Mononuclear cell (primary cell): Measurements from ENCODE around the gene CDK3. TPM values are rescaled to one million over a fixed set of nuclear protein-coding genes. Genes with fewer than 3 reads are reported as not detected.
"Not testable (repeated sequence)": the region's sequence is repeated elsewhere in the genome, so short reads cannot be mapped to it uniquely, and the experiment has no call there.

ENCODE experiments used
- H3K27me3 ChIP-seq: 2 replicates; pipeline ENCODE4 v1.6.0; 2011; ENCODE audit warnings: low read length, control low read depth; ENCODE audit not compliant: insufficient read depth
- H3K4me1 ChIP-seq: 2 replicates; pipeline ENCODE4 v1.5.1; 2011; ENCODE audit warnings: mild to moderate bottlenecking, low read length, control low read depth; ENCODE audit not compliant: insufficient read depth
- H3K4me3 ChIP-seq: 2 replicates; pipeline ENCODE4 v1.5.1; 2011; ENCODE audit warnings: mild to moderate bottlenecking, low read length, moderate library complexity
- H3K9me3 ChIP-seq: 2 replicates; pipeline ENCODE4 v1.5.1; 2011; ENCODE audit warnings: low read depth, mild to moderate bottlenecking, control low read depth, low read length
- total RNA-seq: library from RNA; depleted of rRNA; stranded (reverse); fragments of >200 nt; gene quantifications from one replicate; pipeline ENCODE4 v1.2.3, GENCODE V29; 2012

CDK3 gene
- total RNA-seq, 1 donor: 1.8 TPM

DNA sequence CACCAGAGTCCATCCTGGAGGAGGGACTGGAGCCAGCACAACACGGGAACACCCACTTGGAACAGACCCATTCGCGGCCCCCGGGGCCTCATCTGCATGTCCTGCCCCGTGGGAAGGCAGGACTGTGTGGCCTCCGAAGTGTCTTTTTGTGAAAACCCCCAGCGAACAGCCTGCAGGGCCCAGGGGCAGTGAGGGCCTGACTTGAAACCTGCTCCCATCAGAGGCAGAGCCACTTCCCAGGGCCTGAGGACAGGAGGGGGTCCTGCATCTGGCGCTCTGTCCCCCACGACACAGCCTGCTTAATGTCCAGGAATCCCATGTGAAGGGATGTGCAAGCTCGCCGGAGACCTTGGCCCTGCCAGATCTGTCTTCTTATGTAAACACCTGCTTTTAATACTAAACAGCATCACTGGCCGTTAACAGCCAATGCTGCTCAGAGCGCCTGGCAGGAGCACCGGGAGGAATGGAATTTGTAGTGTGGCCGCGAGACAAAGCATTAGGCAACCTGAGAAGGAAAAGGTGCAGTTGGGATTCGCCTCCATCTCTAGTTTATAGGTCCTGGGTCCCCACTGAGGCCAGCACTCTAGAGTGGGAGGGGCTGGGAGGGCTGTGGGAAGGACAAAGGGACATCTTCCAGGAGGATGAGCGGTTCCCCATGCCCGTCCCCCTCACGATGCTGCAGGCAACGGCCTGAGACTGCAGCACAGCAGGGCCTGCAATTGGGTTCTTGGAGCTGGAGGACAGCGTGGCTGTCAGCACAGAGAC, 36.0 kb downstream of the CDK3 start:
- no peak overlapping the region for H3K4me3 ChIP-seq
- H3K4me1 ChIP-seq: no peaks in the 10 kb centered on the region
- no peaks in the 10 kb centered on the region for H3K9me3 ChIP-seq
- H3K27me3 ChIP-seq: no peaks in the 10 kb centered on the region

DNA sequence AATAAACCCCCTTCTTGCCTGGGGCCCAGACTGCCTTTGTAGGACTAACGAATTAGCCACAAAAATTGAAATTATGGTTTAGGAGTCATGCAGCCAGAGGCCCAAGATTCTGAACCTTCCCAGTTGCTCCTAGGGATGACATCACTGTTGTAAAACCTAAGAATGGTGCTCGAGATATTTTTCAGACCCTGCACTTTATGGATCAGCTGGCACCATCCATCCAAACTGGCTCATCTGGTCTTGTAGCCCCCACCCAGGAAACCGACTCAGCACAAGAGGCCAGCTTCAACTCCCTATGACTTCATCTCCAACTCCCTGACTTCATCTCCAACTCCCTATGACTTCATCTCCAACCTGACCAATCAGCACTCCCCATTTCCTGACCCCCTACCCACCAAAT, 37.4 kb downstream of the CDK3 start:
- H3K4me1 ChIP-seq: no peaks in the 10 kb centered on the region
- H3K4me3 ChIP-seq: no peak overlapping the region
- H3K9me3 ChIP-seq: no peaks in the 10 kb centered on the region
- no peaks in the 10 kb centered on the region for H3K27me3 ChIP-seq

DNA sequence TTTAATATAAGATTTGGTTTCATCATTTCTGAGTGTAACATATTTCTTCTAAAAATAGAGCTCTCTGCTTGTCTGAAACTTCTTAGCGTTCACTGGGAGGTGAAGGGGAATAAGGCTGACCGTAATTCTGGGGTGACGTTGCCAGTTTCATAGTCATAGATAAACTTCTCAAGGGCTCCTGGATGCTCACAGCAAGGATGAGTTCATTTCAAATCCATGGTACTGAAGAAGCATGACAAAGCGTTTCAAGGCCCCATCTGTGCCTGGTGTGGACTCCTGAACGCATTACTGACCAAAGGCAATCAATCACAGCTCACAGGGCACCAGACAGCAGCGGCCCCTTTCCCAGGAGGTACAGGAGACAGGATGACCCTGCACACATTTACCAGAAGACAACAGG, 38.5 kb downstream of the CDK3 start:
- no peaks in the 10 kb centered on the region for H3K4me1 ChIP-seq
- no peaks in the 10 kb centered on the region for H3K9me3 ChIP-seq
- H3K4me3 ChIP-seq: no peak overlapping the region
- H3K27me3 ChIP-seq: no peaks in the 10 kb centered on the region

DNA sequence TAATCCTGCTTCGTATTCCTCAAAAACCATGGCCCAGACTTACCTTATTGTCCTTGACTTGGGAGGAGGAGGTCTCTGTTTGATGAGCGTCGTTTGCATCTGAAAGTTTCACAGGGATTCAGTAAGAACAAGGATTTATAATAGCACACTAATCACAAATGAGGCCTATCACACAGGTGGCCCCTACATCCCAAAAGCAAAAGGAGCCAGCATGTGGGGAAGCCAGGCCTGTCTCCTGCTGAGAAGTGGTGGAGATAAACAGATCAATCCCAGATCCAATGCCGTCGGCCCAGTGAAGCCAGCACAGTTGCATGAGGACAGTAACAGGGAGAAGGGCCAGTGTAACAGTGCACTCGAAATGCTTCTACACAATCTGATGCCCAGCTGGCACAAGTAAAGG, 39.7 kb downstream of the CDK3 start:
- Histone ChIP-seq H3K4me1 (no peaks in the 10 kb centered on the region), H3K4me3 (no peak overlapping the region), H3K27me3 (no peaks in the 10 kb centered on the region), H3K9me3 (no peaks in the 10 kb centered on the region)

DNA sequence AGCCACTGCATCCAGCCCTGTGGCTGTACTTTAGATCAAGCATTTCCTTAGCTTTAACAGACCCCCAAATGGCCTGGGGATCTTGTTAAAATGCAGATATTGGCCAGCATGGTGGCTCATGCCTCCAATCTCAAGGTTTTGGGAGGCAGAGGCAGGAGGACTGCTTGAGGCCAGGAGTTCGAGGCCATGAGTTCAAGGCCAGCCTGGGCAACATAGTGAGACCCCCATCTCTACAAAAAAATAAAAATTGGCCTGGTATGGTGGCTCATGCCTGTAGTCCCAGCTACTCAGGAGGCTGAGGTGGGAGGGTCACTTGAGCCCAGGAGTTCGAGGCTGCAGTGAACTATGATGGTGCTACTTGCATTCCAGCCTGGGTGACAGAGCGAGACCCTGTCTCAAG, 42.2 kb downstream of the CDK3 start:
- not testable (repeated sequence) for H3K4me1 ChIP-seq, H3K27me3 ChIP-seq, H3K9me3 ChIP-seq, H3K4me3 ChIP-seq

DNA sequence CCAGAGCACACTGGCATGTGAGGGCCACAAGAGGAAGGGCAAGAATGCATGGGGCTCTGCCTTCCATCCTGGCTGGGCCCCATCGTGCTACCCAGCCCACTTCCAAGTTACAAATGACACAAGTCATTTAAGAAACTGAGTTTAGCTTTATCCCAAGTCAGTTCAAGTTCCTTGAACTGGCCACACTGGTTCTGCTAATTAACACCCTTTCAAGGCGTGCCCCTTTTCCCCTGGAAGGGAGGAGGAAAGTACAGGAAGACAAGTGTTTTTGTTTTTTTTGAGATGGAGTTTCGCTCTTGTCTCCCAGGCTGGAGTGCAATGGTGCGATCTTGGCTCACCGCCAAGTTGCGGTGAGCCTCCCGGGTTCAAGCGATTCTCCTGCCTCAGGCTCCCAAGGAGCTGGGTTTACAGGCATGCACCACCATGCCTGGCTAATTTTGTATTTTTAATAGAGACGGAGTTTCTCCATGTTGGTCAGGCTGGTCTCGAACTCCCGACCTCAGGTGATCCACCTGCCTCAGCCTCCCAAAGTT, 43.9 kb downstream of the CDK3 start:
- H3K4me3 ChIP-seq, H3K27me3 ChIP-seq, H3K9me3 ChIP-seq: not testable (repeated sequence)
- H3K4me1 ChIP-seq: peaks cover 15% of the 10 kb centered on the region

DNA sequence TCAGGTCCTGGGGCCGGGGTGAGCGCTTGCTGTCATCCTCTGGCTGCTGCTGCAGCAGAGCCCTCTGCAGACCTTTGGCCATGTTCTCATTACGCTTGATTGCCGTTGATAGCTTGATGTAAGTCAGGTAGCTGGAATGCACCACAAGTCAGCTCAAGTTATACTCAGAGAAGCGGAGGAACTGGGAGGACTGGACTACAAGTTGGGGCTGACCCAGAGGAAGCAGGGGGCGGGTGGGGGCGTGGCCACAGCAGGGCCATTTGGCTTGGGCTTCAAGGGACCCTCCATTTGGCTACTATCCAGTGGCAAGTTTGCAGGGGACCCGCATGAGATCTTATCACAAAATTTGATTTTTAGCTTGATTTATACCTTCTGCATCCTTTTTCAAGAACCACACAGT, 45.4 kb downstream of the CDK3 start:
- H3K9me3 ChIP-seq: no peaks in the 10 kb centered on the region
- peaks cover 25% of the 10 kb centered on the region for H3K4me1 ChIP-seq
- no peak overlapping the region for H3K4me3 ChIP-seq
- no peaks in the 10 kb centered on the region for H3K27me3 ChIP-seq

DNA sequence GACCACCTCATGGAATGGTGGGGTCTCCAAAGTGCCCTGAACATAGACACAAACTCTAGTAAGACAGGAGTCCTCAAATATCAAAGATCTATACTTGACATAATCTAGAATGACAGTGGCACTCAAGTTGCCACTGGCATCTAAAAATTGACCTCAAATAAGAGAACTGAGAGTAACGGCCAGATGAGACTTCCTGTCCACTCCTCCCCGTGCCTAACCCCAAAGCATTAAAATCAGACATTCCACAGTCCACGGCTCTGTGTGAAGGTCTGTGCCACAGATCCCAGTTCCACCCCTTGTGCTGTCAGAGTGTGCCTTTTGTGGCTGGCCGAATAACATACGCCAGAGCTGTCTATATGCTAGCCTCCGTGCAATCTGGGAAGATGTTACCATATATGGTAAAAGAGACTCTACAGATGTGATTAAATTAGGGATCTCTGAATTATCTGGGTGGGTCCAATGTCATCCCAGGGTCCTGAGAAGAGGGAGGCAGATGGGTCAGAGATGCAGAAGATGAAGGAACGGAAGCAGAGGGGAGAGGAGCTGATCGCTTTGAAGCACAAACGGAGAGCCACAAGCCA, 47.5 kb downstream of the CDK3 start:
- Histone ChIP-seq H3K4me3 (no peak overlapping the region), H3K4me1 (peaks cover 25% of the 10 kb centered on the region), H3K27me3 (no peaks in the 10 kb centered on the region), H3K9me3 (no peaks in the 10 kb centered on the region)

DNA sequence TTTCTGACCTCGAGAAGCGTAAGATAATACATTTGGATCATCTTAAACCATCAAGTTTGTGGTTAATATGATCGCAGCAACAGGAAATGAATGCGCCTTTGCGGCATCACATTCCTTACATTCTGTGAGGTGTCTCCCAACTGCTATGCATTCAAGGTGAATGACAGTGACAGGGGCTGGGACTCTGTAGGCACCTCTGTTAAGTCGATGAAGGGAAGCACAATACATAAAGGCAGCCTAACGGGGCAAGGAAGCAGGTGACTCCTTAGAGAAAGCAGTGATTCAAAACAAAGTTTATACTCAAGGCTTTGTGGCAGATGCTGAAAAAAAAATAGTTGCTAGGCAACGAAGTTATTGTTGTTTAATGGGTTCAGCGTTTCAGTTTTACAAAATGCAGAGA, 48.1 kb downstream of the CDK3 start:
- Histone ChIP-seq H3K4me1 (peaks cover 25% of the 10 kb centered on the region), H3K27me3 (no peaks in the 10 kb centered on the region), H3K4me3 (no peak overlapping the region), H3K9me3 (no peaks in the 10 kb centered on the region)

DNA sequence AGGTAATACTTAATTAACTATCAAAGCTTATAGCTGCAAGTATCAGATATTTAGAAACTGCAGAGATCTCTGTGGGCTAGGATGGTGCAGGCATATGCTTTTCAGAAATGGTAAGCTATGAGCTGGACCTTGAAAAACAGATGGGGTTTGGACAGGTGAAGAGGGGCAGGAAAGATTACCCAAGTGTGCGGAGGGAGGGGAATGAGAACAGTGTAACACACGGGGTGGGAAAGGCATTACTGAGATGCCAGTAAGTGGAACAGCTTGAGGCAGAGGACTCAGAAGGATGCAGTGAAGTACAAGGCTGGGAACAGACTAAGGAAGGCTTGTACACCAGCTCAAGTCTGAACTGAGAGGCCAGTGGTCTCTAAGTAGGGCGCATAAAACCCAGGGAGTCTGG, 48.6 kb downstream of the CDK3 start:
- H3K4me1 ChIP-seq: peaks cover 25% of the 10 kb centered on the region
- H3K4me3 ChIP-seq: no peak overlapping the region
- no peaks in the 10 kb centered on the region for H3K9me3 ChIP-seq
- H3K27me3 ChIP-seq: no peaks in the 10 kb centered on the region

DNA sequence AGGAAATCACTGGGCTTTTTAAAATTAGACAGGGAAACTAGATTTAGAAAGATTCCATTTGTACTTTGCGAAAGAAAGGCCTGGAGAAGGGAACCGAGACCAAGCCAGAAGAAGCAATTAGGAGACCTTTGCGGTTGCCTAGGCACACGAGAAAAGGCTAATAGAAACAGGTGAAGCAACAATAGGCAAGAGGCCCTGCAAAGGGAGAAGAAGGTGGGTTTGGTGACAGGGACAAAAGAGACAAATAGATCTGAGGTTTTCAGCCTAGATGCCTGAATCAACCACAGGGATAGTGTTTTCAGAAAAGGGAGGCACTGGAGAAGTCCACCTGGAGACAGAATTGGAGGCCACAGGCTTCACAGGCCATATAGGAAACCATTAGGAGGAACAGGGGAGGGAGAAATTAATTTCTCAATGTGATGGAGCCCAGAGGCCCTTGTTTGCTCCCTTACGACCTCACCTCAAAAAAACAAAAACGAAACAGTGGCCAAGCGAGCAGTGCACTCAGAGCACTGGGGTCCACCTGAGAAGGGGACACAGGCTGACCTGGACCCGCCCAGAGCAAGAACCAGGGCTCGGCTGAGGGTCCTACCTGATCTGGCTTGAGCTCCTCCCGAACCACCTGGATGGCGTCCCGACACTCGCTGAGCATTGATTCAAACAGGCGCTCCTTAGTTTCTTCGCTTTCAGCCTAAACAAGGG, 49.3 kb downstream of the CDK3 start:
- Histone ChIP-seq H3K4me1 (peaks cover 25% of the 10 kb centered on the region), H3K4me3 (no peak overlapping the region), H3K27me3 (no peaks in the 10 kb centered on the region), H3K9me3 (no peaks in the 10 kb centered on the region)

DNA sequence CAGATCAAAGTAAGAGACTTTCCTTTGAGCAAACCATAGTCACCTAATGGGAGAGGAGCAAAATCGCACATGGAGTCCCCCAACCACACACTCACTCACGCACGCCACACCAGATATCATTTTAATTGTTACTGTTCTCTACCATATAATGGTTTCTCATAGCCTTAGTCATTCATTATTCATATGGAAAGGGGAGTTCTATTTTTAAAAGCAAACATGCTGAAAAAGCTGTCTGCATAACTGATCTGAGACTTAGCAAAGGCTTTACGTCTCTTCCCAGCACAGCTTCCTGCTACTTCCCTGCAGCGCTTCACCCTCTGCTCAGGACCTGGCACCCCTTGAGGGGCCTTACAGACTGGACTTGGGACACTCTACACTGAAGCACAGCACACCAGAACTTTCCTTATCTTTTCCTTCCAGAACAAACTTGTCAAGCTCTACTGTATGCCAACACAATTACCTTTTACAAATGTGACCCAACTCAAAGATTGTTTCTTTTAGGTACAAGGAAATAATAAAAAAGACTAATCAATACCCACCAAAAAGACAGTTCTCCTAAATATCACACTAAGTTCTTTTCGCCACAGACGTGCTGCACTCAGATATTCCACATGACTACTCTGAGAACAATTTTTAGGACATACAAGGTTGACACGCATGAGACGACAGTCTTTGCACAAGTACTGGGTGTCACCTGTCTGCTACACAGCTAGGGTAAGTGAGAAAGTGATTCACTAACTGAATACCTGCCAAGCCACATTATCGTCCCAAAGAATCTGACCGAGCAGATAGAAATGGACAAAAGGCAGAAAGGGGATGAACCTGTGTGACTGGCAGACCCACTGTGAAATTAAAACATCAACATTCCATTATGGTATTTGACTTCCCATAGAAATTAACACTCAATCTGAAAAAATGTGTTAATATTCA, 50.1 kb downstream of the CDK3 start:
- peaks cover 25% of the 10 kb centered on the region for H3K4me1 ChIP-seq
- no peaks in the 10 kb centered on the region for H3K9me3 ChIP-seq
- H3K4me3 ChIP-seq: no peak overlapping the region
- H3K27me3 ChIP-seq: no peaks in the 10 kb centered on the region

DNA sequence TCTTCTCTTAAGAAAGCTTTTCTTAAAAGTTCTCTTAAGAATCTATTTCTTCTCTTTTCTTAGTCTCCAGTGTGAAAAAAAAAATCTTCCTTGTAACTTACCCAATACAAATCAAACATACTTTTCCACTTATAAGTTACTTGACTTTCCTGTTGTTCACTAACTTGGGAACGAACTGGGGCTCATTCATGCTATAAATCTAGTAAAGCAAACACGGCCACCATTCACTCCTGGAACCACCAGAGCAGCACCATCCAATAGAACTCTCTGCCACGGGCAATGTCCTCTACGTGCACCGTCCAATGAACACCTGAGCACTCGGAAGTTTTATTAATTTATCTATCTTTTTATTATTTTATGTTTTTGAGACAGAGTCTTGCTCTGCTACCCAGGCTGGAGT, 50.9 kb downstream of the CDK3 start:
- H3K27me3 ChIP-seq: no peaks in the 10 kb centered on the region
- no peak overlapping the region for H3K4me3 ChIP-seq
- H3K4me1 ChIP-seq: peaks cover 25% of the 10 kb centered on the region
- H3K9me3 ChIP-seq: no peaks in the 10 kb centered on the region

DNA sequence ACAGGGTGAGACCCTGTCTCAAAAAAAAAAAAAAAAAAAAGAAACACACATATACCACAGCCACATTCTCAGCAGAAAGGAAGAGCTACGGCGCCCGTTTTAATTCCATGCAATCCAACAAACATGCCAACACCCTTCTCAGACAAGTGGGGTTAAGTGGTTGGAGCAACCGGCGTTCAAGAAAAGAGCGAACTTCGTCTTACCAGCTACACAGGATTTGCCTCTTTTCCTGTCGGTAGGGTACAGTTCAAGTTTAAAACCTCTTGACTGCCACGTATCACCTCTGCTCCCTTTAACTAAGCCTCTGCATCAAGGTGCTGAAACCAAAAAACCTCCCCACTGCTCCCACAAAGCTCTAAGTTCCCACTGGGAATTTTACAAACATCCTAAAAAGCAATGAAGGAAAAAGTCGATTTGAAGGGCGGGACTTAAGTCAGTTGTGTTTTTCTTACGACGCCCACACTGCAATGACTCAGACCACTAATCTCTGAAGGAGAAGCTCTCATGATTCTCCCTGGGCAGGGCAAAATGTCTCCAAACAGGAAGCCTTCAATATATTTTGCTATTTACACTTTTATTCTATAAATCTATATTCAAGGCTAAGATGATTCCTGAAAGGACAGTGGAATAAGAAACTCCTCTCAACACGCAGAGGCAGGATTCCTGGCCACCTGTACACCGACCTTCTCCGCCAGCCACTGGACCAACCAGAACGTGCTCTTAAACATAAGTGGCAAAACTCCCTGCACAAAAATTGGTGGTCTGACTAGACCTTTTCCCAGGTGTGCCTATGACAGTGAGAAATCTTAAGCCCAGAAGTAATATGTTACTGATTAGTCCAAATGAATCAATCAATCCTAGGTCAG, 52.8 kb downstream of the CDK3 start:
- Histone ChIP-seq H3K4me1 (peaks cover 19% of the 10 kb centered on the region), H3K27me3 (no peaks in the 10 kb centered on the region), H3K9me3 (no peaks in the 10 kb centered on the region), H3K4me3 (no peak overlapping the region)
